HepG2 (cell line): ENCODE results near the gene CCDC116. TPM values are rescaled to one million over a fixed set of nuclear protein-coding genes. Genes with fewer than 3 reads are reported as not detected.

Experiments
- CENPT ChIP-seq: sonication (generic); formaldehyde crosslinking; IDR thresholded peaks from 2 replicates; pipeline ENCODE4 v1.8.0; 2022; ENCODE audit warnings: low read depth, mild to moderate bottlenecking, moderate library complexity, missing genetic modification reagents
- DMTF1 ChIP-seq: sonication (generic); formaldehyde crosslinking; IDR thresholded peaks from 2 replicates; pipeline ENCODE4 v1.4.0; 2020; ENCODE audit warnings: mild to moderate bottlenecking, missing genetic modification reagents
- IKZF1 ChIP-seq: fragments of 450-650 bp; IDR thresholded peaks from 2 replicates; pipeline ENCODE4 v1.7.1; 2016
- KAT7 ChIP-seq: IDR thresholded peaks from 2 replicates; pipeline ENCODE4 v1.6.1; 2018; ENCODE audit warnings: borderline replicate concordance, missing compliant biosample characterization
- MIER2 ChIP-seq: IDR thresholded peaks from 2 replicates; pipeline ENCODE4 v1.6.1; 2016; ENCODE audit warnings: missing biosample characterization, missing genetic modification reagents
- RBM22 ChIP-seq: fragments of 200-400 bp; formaldehyde crosslinking; optimal IDR thresholded peaks from 2 replicates; pipeline ENCODE3; 2017; ENCODE audit warnings: mild to moderate bottlenecking, low read length, moderate library complexity
- SRF ChIP-seq: IDR thresholded peaks from 2 replicates; pipeline ENCODE4 v1.6.1; 2011; ENCODE audit warnings: mild to moderate bottlenecking, low read depth, low read length, moderate library complexity
- TAF15 ChIP-seq: fragments of 200-400 bp; formaldehyde crosslinking; IDR thresholded peaks from one replicate; pipeline ENCODE4 v1.6.1; 2018; ENCODE audit warnings: mild to moderate bottlenecking, low read depth, low read length; ENCODE audit not compliant: poor library complexity, severe bottlenecking
- TMF1 ChIP-seq: sonication (generic); formaldehyde crosslinking; IDR thresholded peaks from 2 replicates; pipeline ENCODE4 v1.8.1; 2022; ENCODE audit warnings: low read depth, missing genetic modification reagents
- ZNF234 ChIP-seq: sonication (generic); formaldehyde crosslinking; conservative IDR thresholded peaks from 2 replicates; pipeline ENCODE4 v1.5.1; 2020; ENCODE audit warnings: mild to moderate bottlenecking, missing genetic modification reagents
- polyA plus RNA-seq, 8 experiments: library from polyadenylated mRNA; depleted of rRNA in 3 of 8; stranded (reverse) in 7 of 8; unstranded in 1 of 8; fragments of >200 nt; fragmentation: Illumina TruSeq in 4 of 8; extraction: Trizol in 4 of 8; gene quantifications; 2 replicates each; pipeline versions ENCODE4 v1.2.1 to v1.2.3, GENCODE V29; 2011 to 2016; ENCODE audit warnings: low read depth in 4 of 8, missing spikeins in 1 of 8, mixed read lengths in 1 of 8; ENCODE audit not compliant: insufficient read depth in 1 of 8
- total RNA-seq, 5 experiments: library from RNA; depleted of rRNA; stranded (reverse); fragments of >200 nt; fragmentation: Illumina TruSeq; extraction: Trizol; gene quantifications; 2 replicates each; pipeline ENCODE4 v1.2.3, GENCODE V29; 2016; ENCODE audit warnings: low read depth in 1 of 5
- TF ChIP-seq, protein P1 (sequence below): sonication (generic); formaldehyde crosslinking; IDR thresholded peaks from 2 replicates; pipeline ENCODE4 v1.9.0; 2021; ENCODE audit warnings: mild to moderate bottlenecking, missing genetic modification reagents
- TF ChIP-seq, protein P2 (sequence below): sonication (generic); formaldehyde crosslinking; IDR thresholded peaks from 2 replicates; pipeline ENCODE4 v1.8.0; 2022; ENCODE audit warnings: mild to moderate bottlenecking, missing genetic modification reagents, moderate library complexity
- TF ChIP-seq, protein P3 (sequence below): sonication (generic); formaldehyde crosslinking; IDR thresholded peaks from 2 replicates; pipeline ENCODE4 v1.4.0; 2020; ENCODE audit warnings: missing genetic modification reagents, borderline replicate concordance
- TF ChIP-seq, protein P4 (sequence below): sonication (generic); formaldehyde crosslinking; IDR thresholded peaks from 2 replicates; pipeline ENCODE4 v1.8.0; 2022; ENCODE audit warnings: mild to moderate bottlenecking, missing genetic modification reagents, borderline replicate concordance

The CCDC116 gene
- total and polyA plus RNA-seq, 2 of the 13 experiments (the other 11 are each of a cell fraction or from before 2014, with no cell fraction given), result 0.15 to 0.33 TPM

- TF ChIP-seq DMTF1 (CRISPR knock-in tag), result no peak
- TF ChIP-seq TMF1, result peak; percentile 38; the same call in 1 of the 2 replicates
- TF ChIP-seq CENPT (CRISPR knock-in tag), result no peak; the same call in none of the 2 replicates
- TF ChIP-seq RBM22, result peak; percentile 70
- TF ChIP-seq KAT7 (CRISPR knock-in tag), result peak; percentile 82
- no peak for TF ChIP-seq IKZF1
- TF ChIP-seq, protein P1, sequence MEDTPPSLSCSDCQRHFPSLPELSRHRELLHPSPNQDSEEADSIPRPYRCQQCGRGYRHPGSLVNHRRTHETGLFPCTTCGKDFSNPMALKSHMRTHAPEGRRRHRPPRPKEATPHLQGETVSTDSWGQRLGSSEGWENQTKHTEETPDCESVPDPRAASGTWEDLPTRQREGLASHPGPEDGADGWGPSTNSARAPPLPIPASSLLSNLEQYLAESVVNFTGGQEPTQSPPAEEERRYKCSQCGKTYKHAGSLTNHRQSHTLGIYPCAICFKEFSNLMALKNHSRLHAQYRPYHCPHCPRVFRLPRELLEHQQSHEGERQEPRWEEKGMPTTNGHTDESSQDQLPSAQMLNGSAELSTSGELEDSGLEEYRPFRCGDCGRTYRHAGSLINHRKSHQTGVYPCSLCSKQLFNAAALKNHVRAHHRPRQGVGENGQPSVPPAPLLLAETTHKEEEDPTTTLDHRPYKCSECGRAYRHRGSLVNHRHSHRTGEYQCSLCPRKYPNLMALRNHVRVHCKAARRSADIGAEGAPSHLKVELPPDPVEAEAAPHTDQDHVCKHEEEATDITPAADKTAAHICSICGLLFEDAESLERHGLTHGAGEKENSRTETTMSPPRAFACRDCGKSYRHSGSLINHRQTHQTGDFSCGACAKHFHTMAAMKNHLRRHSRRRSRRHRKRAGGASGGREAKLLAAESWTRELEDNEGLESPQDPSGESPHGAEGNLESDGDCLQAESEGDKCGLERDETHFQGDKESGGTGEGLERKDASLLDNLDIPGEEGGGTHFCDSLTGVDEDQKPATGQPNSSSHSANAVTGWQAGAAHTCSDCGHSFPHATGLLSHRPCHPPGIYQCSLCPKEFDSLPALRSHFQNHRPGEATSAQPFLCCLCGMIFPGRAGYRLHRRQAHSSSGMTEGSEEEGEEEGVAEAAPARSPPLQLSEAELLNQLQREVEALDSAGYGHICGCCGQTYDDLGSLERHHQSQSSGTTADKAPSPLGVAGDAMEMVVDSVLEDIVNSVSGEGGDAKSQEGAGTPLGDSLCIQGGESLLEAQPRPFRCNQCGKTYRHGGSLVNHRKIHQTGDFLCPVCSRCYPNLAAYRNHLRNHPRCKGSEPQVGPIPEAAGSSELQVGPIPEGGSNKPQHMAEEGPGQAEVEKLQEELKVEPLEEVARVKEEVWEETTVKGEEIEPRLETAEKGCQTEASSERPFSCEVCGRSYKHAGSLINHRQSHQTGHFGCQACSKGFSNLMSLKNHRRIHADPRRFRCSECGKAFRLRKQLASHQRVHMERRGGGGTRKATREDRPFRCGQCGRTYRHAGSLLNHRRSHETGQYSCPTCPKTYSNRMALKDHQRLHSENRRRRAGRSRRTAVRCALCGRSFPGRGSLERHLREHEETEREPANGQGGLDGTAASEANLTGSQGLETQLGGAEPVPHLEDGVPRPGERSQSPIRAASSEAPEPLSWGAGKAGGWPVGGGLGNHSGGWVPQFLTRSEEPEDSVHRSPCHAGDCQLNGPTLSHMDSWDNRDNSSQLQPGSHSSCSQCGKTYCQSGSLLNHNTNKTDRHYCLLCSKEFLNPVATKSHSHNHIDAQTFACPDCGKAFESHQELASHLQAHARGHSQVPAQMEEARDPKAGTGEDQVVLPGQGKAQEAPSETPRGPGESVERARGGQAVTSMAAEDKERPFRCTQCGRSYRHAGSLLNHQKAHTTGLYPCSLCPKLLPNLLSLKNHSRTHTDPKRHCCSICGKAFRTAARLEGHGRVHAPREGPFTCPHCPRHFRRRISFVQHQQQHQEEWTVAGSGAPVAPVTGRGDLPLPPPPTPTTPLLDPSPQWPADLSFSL (CRISPR knock-in tag), result no peak
- TF ChIP-seq, protein P2, sequence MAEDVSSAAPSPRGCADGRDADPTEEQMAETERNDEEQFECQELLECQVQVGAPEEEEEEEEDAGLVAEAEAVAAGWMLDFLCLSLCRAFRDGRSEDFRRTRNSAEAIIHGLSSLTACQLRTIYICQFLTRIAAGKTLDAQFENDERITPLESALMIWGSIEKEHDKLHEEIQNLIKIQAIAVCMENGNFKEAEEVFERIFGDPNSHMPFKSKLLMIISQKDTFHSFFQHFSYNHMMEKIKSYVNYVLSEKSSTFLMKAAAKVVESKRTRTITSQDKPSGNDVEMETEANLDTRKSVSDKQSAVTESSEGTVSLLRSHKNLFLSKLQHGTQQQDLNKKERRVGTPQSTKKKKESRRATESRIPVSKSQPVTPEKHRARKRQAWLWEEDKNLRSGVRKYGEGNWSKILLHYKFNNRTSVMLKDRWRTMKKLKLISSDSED (CRISPR knock-in tag), result no peak; the same call in 1 of the 2 replicates
- no peak for TF ChIP-seq ZNF234 (CRISPR knock-in tag)
- TF ChIP-seq, protein P3, sequence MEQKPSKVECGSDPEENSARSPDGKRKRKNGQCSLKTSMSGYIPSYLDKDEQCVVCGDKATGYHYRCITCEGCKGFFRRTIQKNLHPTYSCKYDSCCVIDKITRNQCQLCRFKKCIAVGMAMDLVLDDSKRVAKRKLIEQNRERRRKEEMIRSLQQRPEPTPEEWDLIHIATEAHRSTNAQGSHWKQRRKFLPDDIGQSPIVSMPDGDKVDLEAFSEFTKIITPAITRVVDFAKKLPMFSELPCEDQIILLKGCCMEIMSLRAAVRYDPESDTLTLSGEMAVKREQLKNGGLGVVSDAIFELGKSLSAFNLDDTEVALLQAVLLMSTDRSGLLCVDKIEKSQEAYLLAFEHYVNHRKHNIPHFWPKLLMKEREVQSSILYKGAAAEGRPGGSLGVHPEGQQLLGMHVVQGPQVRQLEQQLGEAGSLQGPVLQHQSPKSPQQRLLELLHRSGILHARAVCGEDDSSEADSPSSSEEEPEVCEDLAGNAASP (CRISPR knock-in tag), result peak; percentile 76; the same call in 1 of the 2 replicates
- TF ChIP-seq, protein P4, sequence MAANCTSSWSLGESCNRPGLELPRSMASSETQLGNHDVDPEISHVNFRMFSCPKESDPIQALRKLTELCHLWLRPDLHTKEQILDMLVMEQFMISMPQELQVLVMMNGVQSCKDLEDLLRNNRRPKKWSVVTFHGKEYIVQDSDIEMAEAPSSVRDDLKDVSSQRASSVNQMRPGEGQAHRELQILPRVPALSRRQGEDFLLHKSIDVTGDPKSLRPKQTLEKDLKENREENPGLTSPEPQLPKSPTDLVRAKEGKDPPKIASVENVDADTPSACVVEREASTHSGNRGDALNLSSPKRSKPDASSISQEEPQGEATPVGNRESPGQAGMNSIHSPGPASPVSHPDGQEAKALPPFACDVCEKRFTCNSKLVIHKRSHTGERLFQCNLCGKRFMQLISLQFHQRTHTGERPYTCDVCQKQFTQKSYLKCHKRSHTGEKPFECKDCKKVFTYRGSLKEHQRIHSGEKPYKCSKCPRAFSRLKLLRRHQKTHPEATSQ (CRISPR knock-in tag), result peak; percentile 94
- no peak for TF ChIP-seq TAF15
- no peak for TF ChIP-seq SRF
- peak; percentile 77 for TF ChIP-seq MIER2 (CRISPR knock-in tag)
These were observed 3.1 kb upstream of the CCDC116 start, which contains the start of gene YDJC (continued) for GRCh38 chr22:21629255-21630149.
